IMR-90 (cell line): ENCODE measurements around the gene TMEM221.

Experiments used
- BHLHE40 ChIP-seq: fragments of 150-350 bp; IDR thresholded peaks from 2 replicates; pipeline ENCODE4 v1.6.1; 2016; ENCODE audit warnings: mild to moderate bottlenecking, low read depth, low read length
- CEBPB ChIP-seq: IDR thresholded peaks from 2 replicates; pipeline ENCODE4 v1.6.1; 2012; ENCODE audit warnings: low read depth, low read length, improper control_type of control experiment
- CHD1 ChIP-seq: IDR thresholded peaks from 2 replicates; pipeline ENCODE4 v1.6.1; 2012; ENCODE audit warnings: low read depth, low read length, improper control_type of control experiment
- FOS ChIP-seq: fragments of 150-350 bp; IDR thresholded peaks from 2 replicates; pipeline ENCODE4 v1.6.1; 2016; ENCODE audit warnings: low read depth, low read length
- MAFK ChIP-seq: IDR thresholded peaks from 2 replicates; pipeline ENCODE4 v1.6.1; 2012; ENCODE audit warnings: low read depth, low read length, improper control_type of control experiment
- MXI1 ChIP-seq: IDR thresholded peaks from 2 replicates; pipeline ENCODE4 v1.6.1; 2012; ENCODE audit warnings: low read depth, mild to moderate bottlenecking, low read length, moderate library complexity, borderline replicate concordance
- POLR2A ChIP-seq: IDR thresholded peaks from 2 replicates; pipeline ENCODE4 v1.6.1; 2012; ENCODE audit warnings: mild to moderate bottlenecking, low read depth, low read length
- RAD21 ChIP-seq: IDR thresholded peaks from 2 replicates; pipeline ENCODE4 v1.6.1; 2012; ENCODE audit warnings: low read length, improper control_type of control experiment
- RCOR1 ChIP-seq: IDR thresholded peaks from 2 replicates; pipeline ENCODE4 v1.6.1; 2012; ENCODE audit warnings: mild to moderate bottlenecking, low read length, improper control_type of control experiment; ENCODE audit not compliant: insufficient replicate concordance
- RFX5 ChIP-seq: IDR thresholded peaks from 2 replicates; pipeline ENCODE4 v1.8.0; 2012; ENCODE audit warnings: low read depth, mild to moderate bottlenecking, low read length, moderate library complexity
- SMC3 ChIP-seq: fragments of 150-350 bp; IDR thresholded peaks from 2 replicates; pipeline ENCODE4 v1.6.1; 2016; ENCODE audit warnings: low read depth, mild to moderate bottlenecking, antibody characterized with exemption, low read length, moderate library complexity
- TF ChIP-seq, protein P1 (sequence below): conservative IDR thresholded peaks from 2 replicates; pipeline ENCODE4 v1.5.1; 2012; ENCODE audit warnings: mild to moderate bottlenecking, low read depth, low read length, improper control_type of control experiment
- TF ChIP-seq, protein P2 (sequence below): fragments of 150-350 bp; IDR thresholded peaks from 2 replicates; pipeline ENCODE4 v1.6.1; 2017; ENCODE audit warnings: mild to moderate bottlenecking, antibody characterized with exemption, low read length, low read depth
- TF ChIP-seq, protein P3 (sequence below): fragments of 150-350 bp; IDR thresholded peaks from 2 replicates; pipeline ENCODE4 v1.6.1; 2016; ENCODE audit warnings: low read depth, mild to moderate bottlenecking, low read length, moderate library complexity, borderline replicate concordance

DNA sequence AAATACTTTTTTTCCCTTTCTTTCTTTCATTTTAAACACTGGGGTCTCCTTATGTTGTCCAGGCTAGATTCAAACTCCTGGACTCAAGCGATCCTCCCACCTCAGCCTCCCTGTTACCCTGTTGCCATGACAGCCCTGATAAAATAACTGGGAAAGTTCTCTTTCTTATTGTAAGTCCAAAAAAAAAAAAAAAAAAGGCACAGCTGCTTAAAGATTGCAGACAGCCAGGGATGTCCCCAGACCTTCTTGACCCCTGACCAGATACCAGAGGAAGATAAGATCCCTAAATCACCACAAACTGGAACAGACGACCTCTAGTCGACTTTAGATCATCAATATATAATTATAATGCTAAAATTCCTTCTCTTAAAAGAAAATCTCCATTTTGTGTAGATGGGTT lies 29.8 kb downstream of the TMEM221 start:
- TF ChIP-seq, protein P1, sequence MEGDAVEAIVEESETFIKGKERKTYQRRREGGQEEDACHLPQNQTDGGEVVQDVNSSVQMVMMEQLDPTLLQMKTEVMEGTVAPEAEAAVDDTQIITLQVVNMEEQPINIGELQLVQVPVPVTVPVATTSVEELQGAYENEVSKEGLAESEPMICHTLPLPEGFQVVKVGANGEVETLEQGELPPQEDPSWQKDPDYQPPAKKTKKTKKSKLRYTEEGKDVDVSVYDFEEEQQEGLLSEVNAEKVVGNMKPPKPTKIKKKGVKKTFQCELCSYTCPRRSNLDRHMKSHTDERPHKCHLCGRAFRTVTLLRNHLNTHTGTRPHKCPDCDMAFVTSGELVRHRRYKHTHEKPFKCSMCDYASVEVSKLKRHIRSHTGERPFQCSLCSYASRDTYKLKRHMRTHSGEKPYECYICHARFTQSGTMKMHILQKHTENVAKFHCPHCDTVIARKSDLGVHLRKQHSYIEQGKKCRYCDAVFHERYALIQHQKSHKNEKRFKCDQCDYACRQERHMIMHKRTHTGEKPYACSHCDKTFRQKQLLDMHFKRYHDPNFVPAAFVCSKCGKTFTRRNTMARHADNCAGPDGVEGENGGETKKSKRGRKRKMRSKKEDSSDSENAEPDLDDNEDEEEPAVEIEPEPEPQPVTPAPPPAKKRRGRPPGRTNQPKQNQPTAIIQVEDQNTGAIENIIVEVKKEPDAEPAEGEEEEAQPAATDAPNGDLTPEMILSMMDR: no peak
- TF ChIP-seq SMC3 (no peak), POLR2A (no peak), RAD21 (no peak), RFX5 (no peak), CEBPB (no peak), BHLHE40 (no peak), FOS (no peak), MXI1 (no peak), CHD1 (no peak), MAFK (no peak), RCOR1 (no peak)
- TF ChIP-seq, protein P2, sequence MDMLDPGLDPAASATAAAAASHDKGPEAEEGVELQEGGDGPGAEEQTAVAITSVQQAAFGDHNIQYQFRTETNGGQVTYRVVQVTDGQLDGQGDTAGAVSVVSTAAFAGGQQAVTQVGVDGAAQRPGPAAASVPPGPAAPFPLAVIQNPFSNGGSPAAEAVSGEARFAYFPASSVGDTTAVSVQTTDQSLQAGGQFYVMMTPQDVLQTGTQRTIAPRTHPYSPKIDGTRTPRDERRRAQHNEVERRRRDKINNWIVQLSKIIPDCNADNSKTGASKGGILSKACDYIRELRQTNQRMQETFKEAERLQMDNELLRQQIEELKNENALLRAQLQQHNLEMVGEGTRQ: no peak
- TF ChIP-seq, protein P3, sequence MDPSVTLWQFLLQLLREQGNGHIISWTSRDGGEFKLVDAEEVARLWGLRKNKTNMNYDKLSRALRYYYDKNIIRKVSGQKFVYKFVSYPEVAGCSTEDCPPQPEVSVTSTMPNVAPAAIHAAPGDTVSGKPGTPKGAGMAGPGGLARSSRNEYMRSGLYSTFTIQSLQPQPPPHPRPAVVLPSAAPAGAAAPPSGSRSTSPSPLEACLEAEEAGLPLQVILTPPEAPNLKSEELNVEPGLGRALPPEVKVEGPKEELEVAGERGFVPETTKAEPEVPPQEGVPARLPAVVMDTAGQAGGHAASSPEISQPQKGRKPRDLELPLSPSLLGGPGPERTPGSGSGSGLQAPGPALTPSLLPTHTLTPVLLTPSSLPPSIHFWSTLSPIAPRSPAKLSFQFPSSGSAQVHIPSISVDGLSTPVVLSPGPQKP: no peak
